C4-2B (cell line): Measurements from ENCODE around the gene TOLLIP.

Experiments
- H3K27ac ChIP-seq: fragments of 450-650 bp; 2 replicates; pipeline ENCODE4 v1.5.1; 2017
- ZFX ChIP-seq: fragments of 450-650 bp; IDR thresholded peaks from 2 replicates; pipeline ENCODE4 v1.6.1; 2017
- TF ChIP-seq, protein P1 (sequence below): fragments of 450-650 bp; conservative IDR thresholded peaks from 2 replicates; pipeline ENCODE4 v1.5.1; 2017; ENCODE audit warnings: mild to moderate bottlenecking

TOLLIP gene

GRCh38 chr11:1227551-1228100 is 81.8 kb downstream of the TOLLIP start:
- H3K27ac ChIP-seq = no peak overlapping the region
- no peak for TF ChIP-seq ZFX
- TF ChIP-seq, protein P1, sequence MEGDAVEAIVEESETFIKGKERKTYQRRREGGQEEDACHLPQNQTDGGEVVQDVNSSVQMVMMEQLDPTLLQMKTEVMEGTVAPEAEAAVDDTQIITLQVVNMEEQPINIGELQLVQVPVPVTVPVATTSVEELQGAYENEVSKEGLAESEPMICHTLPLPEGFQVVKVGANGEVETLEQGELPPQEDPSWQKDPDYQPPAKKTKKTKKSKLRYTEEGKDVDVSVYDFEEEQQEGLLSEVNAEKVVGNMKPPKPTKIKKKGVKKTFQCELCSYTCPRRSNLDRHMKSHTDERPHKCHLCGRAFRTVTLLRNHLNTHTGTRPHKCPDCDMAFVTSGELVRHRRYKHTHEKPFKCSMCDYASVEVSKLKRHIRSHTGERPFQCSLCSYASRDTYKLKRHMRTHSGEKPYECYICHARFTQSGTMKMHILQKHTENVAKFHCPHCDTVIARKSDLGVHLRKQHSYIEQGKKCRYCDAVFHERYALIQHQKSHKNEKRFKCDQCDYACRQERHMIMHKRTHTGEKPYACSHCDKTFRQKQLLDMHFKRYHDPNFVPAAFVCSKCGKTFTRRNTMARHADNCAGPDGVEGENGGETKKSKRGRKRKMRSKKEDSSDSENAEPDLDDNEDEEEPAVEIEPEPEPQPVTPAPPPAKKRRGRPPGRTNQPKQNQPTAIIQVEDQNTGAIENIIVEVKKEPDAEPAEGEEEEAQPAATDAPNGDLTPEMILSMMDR = no peak

DNA sequence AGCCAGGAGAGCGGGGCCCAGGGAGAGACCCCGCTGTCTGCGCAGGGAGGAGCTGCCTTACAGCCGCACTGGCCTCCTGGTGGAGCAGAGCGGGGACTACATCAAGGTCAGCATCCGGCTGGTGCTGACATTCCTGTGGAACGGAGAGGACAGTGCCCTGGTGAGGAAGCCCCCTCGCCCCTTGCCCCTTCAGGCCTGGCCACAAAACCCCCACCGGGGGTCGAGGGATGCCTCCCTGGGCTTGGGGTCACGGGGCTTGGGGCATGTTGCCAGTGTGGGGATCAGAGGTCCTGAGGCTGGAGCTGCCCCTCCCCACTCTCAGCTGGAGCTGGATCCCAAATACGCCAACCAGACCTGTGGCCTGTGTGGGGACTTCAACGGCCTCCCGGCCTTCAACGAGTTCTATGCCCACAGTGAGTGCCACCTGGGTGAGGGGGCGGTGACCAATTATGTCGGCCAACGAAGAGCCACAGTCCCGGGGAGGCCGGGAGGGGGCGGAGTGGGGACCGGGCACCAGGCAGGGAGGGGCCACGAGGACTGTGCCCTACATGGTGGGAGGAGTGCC is 82.4 kb downstream of the TOLLIP start:
- no peak for TF ChIP-seq ZFX
- TF ChIP-seq, protein P1 = no peak; the same call in 1 of the 2 replicates
- no peak overlapping the region for H3K27ac ChIP-seq

DNA sequence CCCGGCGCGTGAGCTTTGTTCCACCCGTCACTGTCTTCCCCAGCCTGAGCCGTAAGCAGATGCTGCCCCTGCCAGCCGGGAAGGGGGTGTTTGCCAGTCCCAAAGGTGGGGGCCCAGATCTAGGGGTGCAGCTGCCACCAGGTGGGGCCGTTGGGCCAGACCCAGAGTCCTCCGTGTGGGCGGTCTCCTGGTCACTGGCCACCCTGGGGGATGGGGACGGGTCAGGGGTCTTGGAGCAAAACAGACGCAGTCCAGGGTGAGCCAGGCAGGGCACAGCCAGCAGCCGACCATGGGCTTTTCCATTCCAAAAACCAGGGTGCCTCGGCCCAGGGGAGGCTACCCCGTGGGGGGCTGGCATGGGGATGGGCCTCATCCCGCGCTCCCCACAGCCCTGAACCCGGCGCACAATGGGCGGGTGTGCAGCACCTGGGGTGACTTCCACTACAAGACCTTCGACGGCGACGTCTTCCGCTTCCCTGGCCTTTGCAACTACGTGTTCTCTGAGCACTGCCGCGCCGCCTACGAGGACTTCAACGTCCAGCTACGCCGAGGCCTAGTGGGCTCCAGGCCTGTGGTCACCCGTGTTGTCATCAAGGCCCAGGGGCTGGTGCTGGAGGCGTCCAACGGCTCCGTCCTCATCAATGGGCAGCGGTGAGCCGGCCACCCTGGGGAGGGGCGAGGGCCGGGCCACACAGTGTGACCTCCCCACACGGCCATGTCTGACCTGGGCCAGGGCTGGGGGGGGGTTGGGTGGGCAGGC is 83.0 kb downstream of the TOLLIP start:
- no peak overlapping the region for H3K27ac ChIP-seq
- no peak for TF ChIP-seq ZFX
- TF ChIP-seq, protein P1 = no peak

GRCh38 chr11:1225386-1226225 is 83.8 kb downstream of the TOLLIP start:
- TF ChIP-seq, protein P1 = no peak
- TF ChIP-seq ZFX = no peak
- no peak overlapping the region for H3K27ac ChIP-seq

DNA sequence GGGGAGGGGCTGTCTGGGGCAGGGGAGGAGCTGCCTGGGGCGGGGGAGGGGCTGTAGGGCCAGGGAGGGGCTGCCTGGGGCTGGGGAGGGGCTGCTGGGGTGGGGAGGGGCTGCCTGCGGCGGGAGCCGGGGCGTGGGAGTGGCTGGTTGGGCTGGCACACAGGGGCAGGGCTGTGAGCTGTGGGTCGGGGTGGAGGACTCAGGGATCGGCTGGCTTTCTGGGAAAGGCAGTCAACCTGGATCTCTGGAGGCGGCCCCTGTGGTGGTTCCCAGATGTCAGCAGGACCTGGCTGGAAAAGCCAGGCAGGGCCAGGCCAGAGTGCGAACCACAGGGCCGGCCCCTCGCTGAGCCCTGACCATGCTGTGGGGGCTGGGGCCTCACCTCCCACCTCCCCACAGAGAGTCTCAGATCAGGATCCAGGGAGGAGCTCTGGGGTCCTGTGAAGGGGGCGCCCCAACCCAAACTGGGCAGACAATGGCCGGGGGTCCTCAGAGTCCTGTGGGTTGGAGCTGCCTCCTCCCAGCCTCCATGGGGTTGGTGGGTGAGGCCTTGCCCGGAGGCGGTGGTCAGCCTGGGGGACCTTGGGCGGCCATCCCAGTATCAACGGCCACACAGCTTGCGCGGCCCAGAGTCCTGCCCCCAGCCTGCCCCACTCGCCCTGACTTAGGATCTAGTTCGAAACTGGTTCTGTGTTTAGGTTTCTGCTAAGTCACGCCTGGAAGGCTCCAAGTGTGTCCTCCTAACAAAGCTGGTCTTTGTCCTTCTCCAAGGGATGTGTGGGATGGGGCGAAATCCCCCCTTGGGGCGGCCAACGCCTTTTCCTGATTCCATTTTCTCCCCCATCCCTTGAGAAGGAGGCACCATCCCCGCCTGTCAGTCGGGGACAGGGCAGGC is 84.7 kb downstream of the TOLLIP start:
- H3K27ac ChIP-seq = no peak overlapping the region

More for the DNA sequence above, 84.7 kb downstream of the TOLLIP start:
- TF ChIP-seq, protein P1 = no peak
- no peak for TF ChIP-seq ZFX
